GM19463 (cell line): ENCODE measurements around the gene AOX1.
"Not testable (repeated sequence)": the region's sequence is repeated elsewhere in the genome, so short reads cannot be mapped to it uniquely, and the experiment has no call there.

ENCODE experiments used
- ATAC-seq: cut with Tn5 transposase; IDR thresholded peaks from one replicate; pipeline ENCODE4 v1.9.1; 2021; ENCODE audit warnings: mild to moderate bottlenecking, moderate library complexity; ENCODE audit not compliant: unreplicated experiment

AOX1 gene

DNA sequence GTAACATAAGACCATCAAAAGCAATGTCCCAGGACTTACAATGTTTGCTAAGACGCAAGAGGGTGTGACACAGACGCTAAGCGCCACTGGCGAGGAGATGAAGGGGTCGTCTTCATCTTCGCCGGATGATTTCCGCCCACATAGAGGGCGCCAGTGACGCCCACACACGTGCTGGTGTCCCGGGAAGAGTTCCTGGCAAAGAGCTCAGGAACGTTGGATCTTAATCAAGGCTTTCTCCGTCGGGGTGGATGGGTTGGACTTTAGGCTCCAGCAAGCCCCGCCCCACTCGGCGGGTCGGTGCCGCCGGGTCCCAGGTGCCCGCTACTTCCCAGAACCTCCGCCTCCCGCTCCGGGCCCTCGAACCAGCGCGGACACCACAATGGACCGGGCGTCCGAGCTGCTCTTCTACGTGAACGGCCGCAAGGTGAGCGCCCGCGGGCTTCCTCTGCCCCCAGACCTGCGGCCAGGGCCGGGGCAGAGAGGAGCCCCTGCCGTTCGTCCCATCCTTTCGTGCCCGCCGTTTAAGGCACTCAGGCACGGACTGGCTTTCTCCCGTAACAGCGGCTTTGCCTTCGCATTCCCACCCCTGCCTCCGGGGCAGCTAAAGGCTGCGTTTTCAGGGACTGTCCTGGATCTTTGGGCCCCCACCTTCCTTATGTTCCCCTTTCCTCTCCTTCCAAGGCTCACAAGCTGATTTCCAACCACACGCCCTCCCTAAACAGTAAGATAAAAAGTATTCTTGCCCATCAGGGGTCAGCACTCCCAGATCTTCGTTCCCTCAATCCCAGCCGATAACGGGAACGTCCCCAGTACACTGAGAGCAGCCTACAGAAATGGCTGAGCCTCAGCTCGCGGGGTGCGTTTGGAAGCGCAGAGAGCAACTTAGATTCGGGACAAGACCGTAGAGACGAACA is at the start of gene AOX1:
AOX1 (plus strand) TSS at position 285 of the 914 bp plus-strand sequence; CDS start at position 380, 95 bp downstream.
- ATAC-seq: peak; percentile 57

DNA sequence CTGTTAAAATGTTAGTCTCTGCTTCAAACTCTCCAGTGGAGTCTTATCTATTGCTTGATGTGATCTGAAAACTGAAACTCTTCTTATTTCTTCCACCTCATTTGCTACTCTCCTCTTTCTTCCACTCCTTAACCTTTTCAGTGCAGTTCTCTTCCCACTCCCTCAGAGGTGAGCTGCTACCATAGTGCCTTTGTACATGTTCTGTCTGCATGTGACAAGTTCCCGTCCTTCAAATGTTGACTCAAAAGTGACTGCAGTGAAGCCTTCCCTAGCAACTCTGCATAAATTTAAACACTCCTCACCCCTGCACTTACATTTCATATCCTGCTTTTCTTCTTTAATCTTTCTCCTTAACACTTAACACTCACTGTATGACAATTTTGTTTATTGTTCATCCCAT is 47.7 kb upstream of the AOX1 start:
- ATAC-seq: no peak

DNA sequence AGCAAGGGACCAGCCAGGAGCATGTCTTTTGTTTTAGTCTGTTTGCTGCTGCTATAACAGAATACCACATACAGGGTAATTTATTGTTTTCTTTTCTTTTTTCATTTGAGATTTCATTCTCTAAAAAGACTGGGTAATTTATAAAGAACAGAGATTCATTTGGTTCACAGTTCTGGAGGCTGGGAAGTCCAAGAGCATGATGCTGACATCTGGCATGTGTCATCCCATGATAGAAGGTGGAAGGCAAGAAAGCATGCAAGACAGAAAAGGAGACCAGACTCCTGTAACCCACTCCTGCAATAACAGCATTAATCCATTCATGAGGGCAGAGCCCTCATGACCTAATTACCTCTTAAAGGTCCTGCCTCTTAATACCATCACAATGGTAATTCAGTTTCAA is 45.0 kb upstream of the AOX1 start:
- no peak for ATAC-seq

DNA sequence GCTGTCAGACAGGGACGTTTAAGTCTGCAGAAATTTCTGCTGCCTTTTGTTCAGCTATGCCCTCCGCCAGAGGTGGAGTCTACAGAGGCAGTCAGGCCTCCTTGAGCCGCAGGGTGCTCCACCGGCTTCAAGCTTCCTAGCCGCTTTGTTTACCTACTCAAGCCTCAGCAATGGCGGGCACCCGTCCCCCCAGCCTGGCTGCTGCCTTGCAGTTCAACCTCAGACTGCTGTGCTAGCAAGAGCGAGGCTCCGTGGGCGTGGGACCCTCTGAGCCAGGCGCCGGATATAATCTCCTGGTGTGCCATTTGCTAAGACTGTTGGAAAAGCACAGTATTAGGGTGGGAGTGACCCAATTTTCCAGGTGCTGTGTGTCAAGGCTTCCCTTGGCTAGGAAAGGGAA is 19.2 kb upstream of the AOX1 start:
- ATAC-seq: not testable (repeated sequence)

DNA sequence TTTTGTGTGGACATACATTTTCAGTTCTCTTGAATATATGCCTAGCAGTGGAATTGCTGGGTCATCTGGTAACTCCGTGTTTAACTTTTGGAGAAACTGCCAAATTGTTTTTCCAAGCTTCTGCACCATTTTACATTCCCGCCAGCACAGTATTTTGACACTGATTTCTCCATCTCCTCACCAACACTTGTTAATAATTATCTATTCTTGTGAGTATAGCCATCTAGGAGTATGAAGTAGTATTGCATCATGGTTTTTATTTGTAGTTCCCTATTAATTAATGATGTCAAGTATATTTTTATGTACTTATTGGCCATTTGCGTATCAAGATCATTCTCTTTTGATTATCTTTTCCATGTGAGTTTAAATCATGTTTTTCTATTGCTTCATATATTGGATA is 17.9 kb upstream of the AOX1 start:
- ATAC-seq: no peak

DNA sequence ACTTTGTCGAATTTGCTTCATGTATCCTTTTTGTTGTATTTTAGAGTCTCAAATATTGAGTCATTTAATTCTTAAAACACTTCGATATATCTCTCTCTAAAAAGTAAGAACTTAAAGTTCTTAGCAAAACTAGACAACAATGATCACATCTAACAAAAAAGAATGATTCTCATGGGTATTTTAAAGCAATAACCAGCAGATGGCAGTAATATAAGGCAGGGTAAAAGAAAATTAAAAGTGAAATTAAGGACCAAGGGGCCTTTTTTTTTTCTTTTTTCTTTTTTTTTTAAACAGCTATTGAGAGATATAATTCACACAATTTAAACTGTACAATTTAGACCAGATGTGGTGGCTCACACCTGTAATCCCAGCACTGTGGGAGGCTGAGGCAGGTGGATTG is 9.9 kb upstream of the AOX1 start:
- no peak for ATAC-seq

DNA sequence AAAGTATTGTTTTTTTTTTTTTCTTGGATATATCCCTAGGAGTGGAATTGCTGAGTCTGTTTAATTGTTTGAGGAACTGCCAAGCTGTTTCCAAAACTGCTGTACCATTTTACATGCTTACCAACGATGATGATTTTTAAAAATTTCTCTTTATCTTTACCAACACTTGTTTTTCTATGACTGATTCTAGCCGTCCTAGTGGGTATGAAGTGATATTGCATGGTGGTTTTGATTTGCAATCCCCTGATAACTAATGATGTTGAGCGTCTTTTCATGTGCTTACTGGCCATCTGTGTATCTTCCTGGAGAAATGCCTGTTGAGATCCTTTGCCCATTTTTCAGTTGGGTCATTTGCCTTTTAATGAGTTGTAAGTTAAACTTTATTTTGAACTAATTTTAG is 8.8 kb upstream of the AOX1 start:
- no peak for ATAC-seq

DNA sequence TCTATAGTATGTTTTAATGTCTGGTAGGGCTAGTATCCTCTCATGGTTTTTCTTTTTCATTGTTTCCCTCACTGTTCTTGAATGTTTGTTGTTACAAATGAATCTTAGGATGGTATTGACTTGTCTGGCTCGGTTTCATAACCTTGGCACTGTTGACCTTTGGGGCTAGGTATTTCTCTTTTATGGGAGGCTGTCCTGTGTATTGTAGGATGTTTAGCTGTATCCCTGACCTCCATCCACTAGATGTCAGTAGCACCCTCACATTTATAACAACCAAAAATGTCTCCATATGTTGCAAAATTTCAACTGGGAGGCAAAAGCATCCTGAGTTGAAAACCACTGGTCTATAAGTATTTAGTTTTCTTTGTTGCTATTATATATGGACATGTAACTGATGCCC is 7.0 kb upstream of the AOX1 start:
- no peak for ATAC-seq

DNA sequence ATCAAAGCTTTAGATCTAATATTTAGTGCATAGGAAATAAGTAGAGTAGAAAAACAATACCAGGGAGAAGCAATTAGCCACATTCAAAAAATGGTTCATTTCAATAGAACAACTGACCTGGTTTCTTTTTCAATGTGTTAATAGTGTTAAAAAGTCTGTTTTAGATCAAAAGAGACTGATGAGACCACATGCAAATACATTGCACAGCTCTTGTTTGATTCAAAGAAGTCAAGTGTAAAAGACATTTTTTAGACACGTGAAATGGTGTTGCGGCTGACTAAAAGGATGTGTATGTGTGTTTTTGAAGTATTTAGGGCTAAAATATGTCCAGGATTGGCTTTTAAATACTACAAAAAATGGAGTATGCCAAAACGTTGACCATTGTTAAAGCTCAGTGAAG is 1.2 kb upstream of the AOX1 start:
- no peak for ATAC-seq

DNA sequence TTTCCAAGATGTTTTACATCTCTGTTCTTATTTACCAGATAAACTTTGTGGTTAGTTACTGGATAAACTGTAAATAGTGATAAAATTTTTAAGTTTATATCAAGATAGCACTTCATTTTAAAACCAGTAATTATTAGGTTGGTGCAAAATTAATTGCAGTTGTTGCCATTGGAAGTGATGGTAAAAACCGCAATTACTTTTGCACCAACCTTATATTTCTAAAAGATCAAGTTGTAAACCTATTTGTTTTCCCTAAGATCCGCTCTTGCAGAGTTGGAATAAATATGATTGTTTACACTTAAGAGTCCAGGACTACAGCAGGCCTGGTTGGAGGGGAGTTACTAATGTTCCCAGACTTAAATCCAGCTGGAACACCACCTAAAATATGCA is 479 bp upstream of the AOX1 start:
- no peak for ATAC-seq

DNA sequence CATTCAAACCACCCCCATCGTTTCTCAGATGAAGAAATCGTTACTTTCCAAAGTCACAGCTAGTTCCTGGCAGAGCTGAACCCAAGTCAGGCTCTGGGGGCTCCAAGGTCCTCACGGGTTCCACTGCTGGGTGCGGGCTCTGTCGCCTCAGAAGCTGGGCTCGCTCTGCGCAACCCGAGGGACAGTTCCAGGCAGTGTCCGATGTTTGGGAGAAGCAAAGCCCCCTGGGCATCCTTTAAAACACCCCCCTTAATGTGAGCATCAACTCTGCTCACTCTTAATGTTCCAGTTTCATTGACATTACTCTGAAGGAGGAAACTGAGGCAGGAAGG is 796 bp downstream of the AOX1 start:
- ATAC-seq: no peak

DNA sequence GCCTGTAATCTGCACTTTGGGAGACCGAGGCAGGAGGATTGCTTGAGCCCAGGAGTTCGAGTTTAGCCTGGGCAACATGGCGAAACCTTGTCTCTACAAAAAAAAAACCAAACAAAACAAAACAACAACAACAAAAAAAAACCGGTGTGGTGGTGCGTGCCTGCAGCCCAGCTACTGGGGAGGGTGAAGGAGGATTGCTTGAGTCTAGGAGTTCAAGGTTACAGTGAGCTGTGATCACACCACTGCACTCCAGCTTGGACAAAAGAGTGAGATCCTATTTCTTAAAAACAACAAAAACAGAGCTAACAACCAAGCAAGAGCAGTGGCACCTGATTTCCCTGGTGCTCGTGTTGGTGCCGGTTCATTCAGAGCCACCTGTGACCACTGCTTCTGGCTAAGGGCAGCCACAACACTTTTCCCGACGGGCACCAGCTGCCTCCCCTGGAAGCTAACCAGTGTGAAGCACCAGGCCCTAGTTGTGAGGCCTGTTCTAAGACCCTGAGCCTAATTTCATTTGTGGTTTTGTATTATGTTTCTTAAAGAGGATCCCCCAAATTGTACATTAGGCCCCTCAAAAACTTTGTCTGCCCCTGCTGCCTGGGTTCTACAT is 1.3 kb downstream of the AOX1 start:
- no peak for ATAC-seq

DNA sequence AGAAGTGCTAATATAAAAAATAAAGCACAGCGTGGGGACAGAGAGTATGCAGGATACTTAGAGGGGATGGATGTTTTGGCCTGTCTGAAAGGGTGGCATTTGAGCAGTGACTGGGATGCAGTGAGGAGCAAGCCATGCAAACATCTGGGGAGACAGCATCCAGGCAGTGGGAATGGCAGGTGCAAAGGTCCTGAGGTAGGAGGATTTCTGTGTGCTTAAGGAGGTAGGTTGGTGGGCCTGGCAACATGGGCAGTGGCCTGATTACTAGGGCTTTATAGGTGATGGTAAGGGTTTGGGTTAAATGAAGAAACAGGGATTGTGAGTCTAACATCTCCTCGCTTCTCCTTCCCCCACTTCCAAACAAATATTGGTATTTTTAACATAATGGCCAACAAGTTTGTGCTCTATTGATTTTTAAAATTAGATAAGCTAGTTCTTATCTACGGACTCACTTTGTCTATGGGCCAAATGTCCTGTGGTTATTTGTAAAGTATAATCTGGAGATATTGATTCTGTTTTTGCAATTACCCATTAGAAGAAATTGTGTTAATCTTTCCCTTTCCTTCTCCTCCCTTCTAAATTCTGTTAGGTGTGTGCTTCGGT is 2.4 kb downstream of the AOX1 start:
- no peak for ATAC-seq

DNA sequence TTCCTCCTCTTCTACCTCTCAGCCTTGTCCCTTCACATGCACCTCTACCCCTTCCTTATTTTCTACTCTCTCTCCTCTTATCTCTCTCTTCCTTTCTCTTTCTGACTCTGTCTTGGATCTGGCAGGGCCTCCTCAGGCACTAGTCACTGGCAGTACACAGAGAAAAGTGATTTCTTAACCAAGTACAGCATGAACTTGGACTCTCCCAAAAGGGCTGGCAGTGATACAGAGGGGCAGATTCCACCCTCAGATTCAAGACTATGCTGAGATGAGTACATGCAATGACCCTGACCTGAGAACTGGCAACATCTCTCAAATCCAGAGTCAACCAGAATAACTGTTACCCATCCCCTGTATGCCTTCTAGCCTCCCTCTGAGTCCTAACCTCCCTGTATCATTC is 4.3 kb downstream of the AOX1 start:
- ATAC-seq: no peak

DNA sequence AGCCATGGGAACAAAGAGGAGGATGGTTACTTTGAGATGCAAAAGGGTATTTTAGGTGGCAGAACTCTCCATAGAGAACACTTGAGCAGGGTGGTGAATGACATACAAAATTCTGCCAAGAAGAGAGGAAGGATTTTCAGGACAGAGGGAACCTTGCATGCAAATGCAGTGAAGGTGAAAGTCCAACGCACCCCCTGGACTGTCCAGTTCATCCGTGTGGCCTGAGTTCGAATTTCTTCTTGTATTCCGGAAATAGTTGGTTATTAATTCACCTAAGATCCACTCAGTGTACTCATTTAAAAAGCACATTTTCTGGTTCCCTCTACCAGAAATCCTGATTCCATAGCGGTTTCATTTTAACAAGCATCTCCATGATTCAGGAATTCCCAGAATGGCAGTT is 5.5 kb downstream of the AOX1 start:
- ATAC-seq: no peak

DNA sequence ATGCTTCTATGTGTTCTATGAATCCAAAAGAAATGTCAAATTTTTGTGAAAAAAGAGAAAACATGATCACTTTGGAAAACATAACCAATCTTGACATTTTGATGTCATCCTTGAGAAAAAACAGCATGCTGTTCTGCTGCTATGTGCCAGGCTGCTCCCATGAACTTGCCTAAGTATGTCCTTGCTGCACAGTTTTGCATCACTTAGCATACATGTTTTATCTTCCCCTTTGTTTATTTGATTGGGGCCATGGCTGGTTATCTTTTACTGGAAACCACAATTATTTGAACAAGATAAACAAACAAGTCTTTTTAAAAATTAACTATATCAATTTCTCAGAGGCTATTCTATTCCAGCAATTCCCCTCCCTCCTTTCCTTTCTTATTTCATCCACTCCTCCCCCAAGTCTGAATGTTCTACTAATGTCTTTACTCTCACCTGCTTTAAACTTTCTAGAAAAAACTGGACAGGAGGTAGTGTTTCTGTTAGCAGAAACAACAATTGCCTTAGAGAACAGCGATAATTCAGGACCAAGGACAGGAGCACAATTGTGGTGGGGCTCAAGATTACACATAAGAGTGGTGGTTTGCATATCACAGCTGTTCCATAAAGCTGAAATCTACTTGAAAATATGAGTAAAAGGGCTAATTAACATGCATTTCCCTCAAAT is 6.7 kb downstream of the AOX1 start:
- ATAC-seq: no peak

DNA sequence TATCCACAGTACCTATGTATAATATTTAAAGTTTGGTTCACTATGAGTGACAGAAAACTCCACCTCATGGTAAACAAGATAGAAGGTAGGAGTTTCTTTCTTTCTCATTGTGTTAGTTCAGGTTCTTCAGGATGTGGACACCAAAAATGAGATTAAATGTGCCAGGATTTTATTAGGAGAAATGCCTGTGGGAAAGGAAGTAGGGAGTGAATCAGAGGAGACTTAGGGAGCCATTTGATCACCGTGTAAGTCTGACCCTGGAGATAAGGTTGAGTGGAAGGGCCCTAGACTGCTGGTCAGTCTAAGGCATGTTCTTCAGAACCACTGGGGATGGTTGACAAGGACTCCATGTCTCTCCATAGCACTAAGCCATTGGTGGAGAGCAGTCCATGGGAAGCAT is 8.1 kb downstream of the AOX1 start:
- ATAC-seq: no peak

DNA sequence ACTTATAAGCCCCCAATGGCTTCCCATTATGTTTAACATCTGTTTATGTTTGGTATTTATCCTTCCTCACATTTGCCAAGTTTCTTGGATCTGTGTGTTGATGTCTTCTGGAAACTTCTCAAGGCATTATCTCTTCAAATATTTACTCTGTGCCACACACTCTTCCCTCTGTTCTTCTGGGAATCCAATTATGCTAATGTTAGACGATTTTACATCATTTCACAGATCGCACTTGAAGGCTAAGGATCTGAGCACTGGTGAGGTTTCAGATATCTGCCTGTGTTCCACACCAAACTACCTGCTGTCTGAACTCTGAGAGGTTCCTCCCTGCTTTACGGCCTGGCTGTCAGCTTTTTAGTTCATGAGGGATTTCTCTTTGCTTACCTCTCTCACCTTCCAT is 10.1 kb downstream of the AOX1 start:
- ATAC-seq: no peak

DNA sequence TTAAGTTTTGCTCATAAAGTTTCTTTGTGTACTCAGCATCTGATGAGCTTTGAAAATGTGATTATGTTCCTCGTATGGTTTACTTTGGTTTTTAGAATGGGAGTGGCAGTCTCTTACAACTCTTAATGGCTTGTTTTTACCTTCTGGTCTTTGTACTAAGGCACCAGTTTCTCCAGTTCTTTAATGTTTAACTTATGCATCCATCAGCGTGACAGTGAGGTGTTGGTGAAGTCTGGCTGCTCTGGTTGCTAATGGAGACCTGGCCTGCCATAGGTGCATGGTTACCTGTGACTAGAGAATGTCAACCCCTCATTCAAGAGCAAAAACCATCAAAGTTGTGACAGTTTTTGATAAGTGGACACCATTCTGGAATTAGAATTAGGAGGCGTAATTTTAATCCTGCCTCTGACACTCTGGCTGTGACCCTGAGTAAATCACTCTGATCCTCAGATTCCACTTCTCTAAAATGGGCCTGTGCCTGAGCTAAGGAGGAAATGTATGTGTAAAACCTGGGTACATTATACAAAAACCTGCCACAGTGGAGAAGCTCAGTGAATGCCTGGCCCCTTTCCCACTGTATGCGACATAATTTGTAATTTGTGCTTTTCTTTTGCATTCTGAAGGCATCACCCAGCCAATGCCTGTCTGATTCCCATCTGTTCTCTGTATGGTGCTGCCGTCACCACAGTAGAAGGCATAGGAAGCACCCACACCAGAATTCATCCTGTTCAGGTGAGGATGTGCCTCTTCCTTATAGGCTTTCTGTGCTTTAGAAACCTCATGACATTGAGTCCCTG is 11.2 kb downstream of the AOX1 start:
- ATAC-seq: no peak

DNA sequence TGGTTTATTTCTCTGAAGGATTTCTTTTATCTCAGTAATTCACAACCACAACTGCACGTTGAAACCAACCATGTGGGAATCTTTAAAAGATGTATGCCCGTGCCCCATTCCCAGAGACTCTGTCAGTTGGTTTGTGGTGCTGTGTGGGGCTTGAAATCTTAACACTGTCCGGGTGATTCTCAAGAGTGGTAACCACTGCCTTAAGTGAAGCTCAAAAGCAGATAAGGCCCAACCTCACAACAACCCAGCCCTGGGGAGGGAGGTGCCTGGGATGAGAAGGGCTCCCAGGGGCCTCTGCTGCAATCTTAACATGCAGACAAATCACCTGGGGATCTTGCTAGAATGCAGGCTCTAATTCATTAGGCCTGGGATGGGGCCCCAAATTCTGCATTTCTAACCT is 13.4 kb downstream of the AOX1 start:
- no peak for ATAC-seq
